HG02678 (cell line): Measurements from ENCODE around the gene RPS16.
A peak's percentile ranks its signal among the peaks of the same experiment; 100 is the strongest.
"Not testable (repeated sequence)": the region's sequence is repeated elsewhere in the genome, so short reads cannot be mapped to it uniquely, and the experiment has no call there.

ENCODE experiments used
- ATAC-seq: cut with Tn5 transposase; IDR thresholded peaks from one replicate; pipeline ENCODE4 v1.9.1; 2021; ENCODE audit warnings: mild to moderate bottlenecking, moderate library complexity; ENCODE audit not compliant: unreplicated experiment

Gene RPS16

GRCh38 chr19:39435499-39436349 is at the start of gene RPS16:
Gene RPS16 (minus strand): TSS chr19:39435949. CDS start chr19:39435895, 54 bp downstream.
- ATAC-seq = peak; percentile 90

- no peak for ATAC-seq
Measured at GRCh38 chr19:39483141-39483540, 47.4 kb upstream of the RPS16 start.

GRCh38 chr19:39481676-39482075 is 45.9 kb upstream of the RPS16 start:
- ATAC-seq = no peak

GRCh38 chr19:39481229-39481545 is 45.4 kb upstream of the RPS16 start:
- no peak for ATAC-seq

- ATAC-seq = peak; percentile 87
Measured at GRCh38 chr19:39480337-39481228, 44.8 kb upstream of the RPS16 start, which contains the start of gene TIMM50. Gene TIMM50 (plus strand): TSS chr19:39480838. CDS start chr19:39480854, 16 bp downstream.

- no peak for ATAC-seq
Measured at GRCh38 chr19:39479916-39480315, 44.2 kb upstream of the RPS16 start.

GRCh38 chr19:39479319-39479801 is 43.6 kb upstream of the RPS16 start:
- not testable (repeated sequence) for ATAC-seq

- ATAC-seq = no peak
Measured at GRCh38 chr19:39475748-39476147, 40.0 kb upstream of the RPS16 start.

- no peak for ATAC-seq
Measured at GRCh38 chr19:39474139-39474620, 38.4 kb upstream of the RPS16 start.

GRCh38 chr19:39473443-39473960 is 37.8 kb upstream of the RPS16 start:
- no peak for ATAC-seq

- ATAC-seq = no peak
Measured at GRCh38 chr19:39472746-39473442, 37.1 kb upstream of the RPS16 start.

- ATAC-seq = no peak
Measured at GRCh38 chr19:39471756-39472536, 36.2 kb upstream of the RPS16 start.

- ATAC-seq = no peak
Measured at GRCh38 chr19:39470724-39471339, 35.1 kb upstream of the RPS16 start.

- ATAC-seq = no peak
Measured at GRCh38 chr19:39469567-39469966, 33.8 kb upstream of the RPS16 start.

- ATAC-seq = no peak
Measured at GRCh38 chr19:39469036-39469435, 33.3 kb upstream of the RPS16 start.

GRCh38 chr19:39467941-39468340 is 32.2 kb upstream of the RPS16 start:
- no peak for ATAC-seq

- no peak for ATAC-seq
Measured at GRCh38 chr19:39465956-39466747, 30.4 kb upstream of the RPS16 start.

- no peak for ATAC-seq
Measured at GRCh38 chr19:39463403-39463802, 27.7 kb upstream of the RPS16 start.

- ATAC-seq = not testable (repeated sequence)
Measured at GRCh38 chr19:39451257-39451656, 15.5 kb upstream of the RPS16 start.
